ENCODE results near the gene PHACTR3. TPM values are rescaled to one million over a fixed set of nuclear protein-coding genes. Genes with fewer than 3 reads are reported as not detected.
A peak's percentile ranks its signal among the peaks of the same experiment; 100 is the strongest.

PHACTR3 gene
- total RNA-seq, 1 experiment from 2014 or later, result not detected

DNA sequence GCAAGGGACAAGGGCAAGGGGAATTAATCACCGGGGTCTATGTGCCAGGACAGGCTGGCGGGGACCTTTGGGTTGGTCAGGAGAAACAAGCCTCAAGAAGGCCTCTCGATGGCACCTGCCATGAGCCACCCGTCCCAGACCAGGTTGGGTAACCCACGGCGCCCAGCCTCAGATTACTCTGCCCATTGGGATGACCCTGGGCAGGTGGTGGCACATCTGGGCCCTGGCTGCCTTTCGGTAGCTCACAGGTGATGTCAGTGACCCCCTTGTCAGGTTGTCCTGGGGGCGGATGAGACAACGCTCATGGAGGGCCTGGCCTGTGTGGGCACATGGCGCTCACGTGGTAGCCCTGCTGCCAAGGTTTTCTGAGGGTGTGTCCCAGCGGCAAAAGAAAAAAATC lies 176.9 kb downstream of the PHACTR3 start:
- no peak overlapping the region for H3K4me2 ChIP-seq (ENCODE audit: low read depth, low read length, poor library complexity, severe bottlenecking)
- H3K27me3 ChIP-seq (ENCODE audit: low read length), result no peaks in the 10 kb centered on the region
- H3K9me2 ChIP-seq (replicated peaks; ENCODE audit: insufficient read depth, low read length), result no peaks in the 10 kb centered on the region
- no peak overlapping the region for H3K27ac ChIP-seq (ENCODE audit: low read length)
- H2AFZ ChIP-seq (ENCODE audit: low read length), result no peak overlapping the region
- no peak overlapping the region for H3K4me3 ChIP-seq (ENCODE audit: low read length)
- no peak for DNase-seq
- no peak overlapping the region for H3K9ac ChIP-seq (ENCODE audit: low read length)
- H3K79me2 ChIP-seq (ENCODE audit: low read length), result no peaks in the 10 kb centered on the region
- 0 out of 2 replicates have a peak, but pooled peaks cover 3% of the 10 kb centered on the region for H4K20me1 ChIP-seq (ENCODE audit: insufficient read depth, low read depth, low read length)
- no peaks in the 10 kb centered on the region for H3K4me1 ChIP-seq (ENCODE audit: low read length)
- H3K9me3 ChIP-seq (ENCODE audit: low read length), result no peaks in the 10 kb centered on the region
- H3K36me3 ChIP-seq (ENCODE audit: insufficient read depth, low read length), result no peaks in the 10 kb centered on the region

DNA sequence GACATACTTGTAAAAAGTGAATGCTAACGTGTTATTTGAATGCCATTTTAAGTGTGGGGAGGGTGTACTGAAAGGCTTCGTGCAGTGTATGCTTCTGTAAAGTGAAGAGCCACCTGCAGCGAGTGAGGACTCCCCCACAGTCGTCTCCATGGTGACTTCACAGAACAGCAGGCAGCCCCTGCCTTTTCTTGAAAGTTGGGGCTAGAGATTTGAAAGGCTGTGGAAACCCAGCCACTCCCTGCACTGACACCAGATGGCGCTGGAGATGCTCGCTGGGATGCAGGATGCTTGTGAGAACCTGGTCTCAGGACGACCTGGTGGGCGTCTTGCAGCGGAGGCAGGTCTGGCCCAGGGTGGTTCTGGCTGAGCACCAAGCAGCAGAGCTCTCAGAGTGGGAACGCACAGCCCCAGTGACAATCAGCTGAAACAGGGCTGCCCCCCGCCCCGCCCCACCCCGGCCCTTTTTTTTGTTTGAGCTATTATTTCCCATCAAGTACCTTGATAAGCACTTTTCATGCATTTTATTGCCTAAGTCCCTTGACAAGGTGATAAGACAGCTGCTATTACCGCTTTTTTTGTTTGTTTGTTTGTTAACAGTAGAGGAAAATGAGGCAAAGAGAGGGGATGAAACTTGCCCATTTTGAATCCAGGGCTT lies 178.8 kb downstream of the PHACTR3 start:
- H3K36me3 ChIP-seq (ENCODE audit: insufficient read depth, low read length), result no peaks in the 10 kb centered on the region
- H3K9me3 ChIP-seq (ENCODE audit: low read length), result no peaks in the 10 kb centered on the region
- 0 out of 2 replicates have a peak, but pooled peaks cover 3% of the 10 kb centered on the region for H4K20me1 ChIP-seq (ENCODE audit: insufficient read depth, low read depth, low read length)
- no peaks in the 10 kb centered on the region for H3K27me3 ChIP-seq (ENCODE audit: low read length)
- DNase-seq, result peak; percentile 84
- no peak overlapping the region for H2AFZ ChIP-seq (ENCODE audit: low read length)
- no peak overlapping the region for H3K4me3 ChIP-seq (ENCODE audit: low read length)
- H3K4me1 ChIP-seq (ENCODE audit: low read length), result no peaks in the 10 kb centered on the region
- H3K9ac ChIP-seq (ENCODE audit: low read length), result no peak overlapping the region
- H3K27ac ChIP-seq (ENCODE audit: low read length), result no peak overlapping the region
- no peaks in the 10 kb centered on the region for H3K79me2 ChIP-seq (ENCODE audit: low read length)
- no peak overlapping the region for H3K4me2 ChIP-seq (ENCODE audit: low read depth, low read length, poor library complexity, severe bottlenecking)
- H3K9me2 ChIP-seq (replicated peaks; ENCODE audit: insufficient read depth, low read length), result no peaks in the 10 kb centered on the region

DNA sequence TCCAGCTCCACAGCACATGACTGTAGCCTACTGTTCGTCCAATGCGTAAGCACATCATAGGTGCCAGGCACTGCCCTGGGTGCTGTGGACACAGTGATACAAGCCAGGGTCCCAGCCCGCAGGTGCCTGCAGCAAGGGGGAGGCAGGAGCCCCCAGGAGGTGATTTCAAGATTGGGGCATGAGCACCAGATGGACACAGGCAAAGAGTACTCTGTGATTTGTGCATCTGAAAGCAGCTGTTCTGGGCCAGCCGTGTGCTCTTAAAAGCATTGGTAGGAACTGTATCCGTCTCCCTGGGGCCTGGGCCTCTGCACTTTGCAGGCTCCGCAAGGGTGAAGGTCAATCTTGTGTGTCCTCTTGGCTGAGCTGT lies 179.3 kb downstream of the PHACTR3 start:
- Histone ChIP-seq H3K9ac (ENCODE audit: low read length) (no peak overlapping the region), H3K4me1 (ENCODE audit: low read length) (no peaks in the 10 kb centered on the region), H3K9me2 (replicated peaks; ENCODE audit: insufficient read depth, low read length) (no peaks in the 10 kb centered on the region), H3K36me3 (ENCODE audit: insufficient read depth, low read length) (no peaks in the 10 kb centered on the region), H2AFZ (ENCODE audit: low read length) (no peak overlapping the region), H3K9me3 (ENCODE audit: low read length) (no peaks in the 10 kb centered on the region), H3K4me3 (ENCODE audit: low read length) (no peak overlapping the region), H3K79me2 (ENCODE audit: low read length) (no peaks in the 10 kb centered on the region), H4K20me1 (ENCODE audit: insufficient read depth, low read depth, low read length) (0 out of 2 replicates have a peak, but pooled peaks cover 3% of the 10 kb centered on the region), H3K4me2 (ENCODE audit: low read depth, low read length, poor library complexity, severe bottlenecking) (no peak overlapping the region), H3K27me3 (ENCODE audit: low read length) (no peaks in the 10 kb centered on the region), H3K27ac (ENCODE audit: low read length) (no peak overlapping the region)
- no peak for DNase-seq

GRCh38 chr20:59784365-59784764 lies 180.0 kb downstream of the PHACTR3 start:
- H3K79me2 ChIP-seq (ENCODE audit: low read length), result no peaks in the 10 kb centered on the region
- H3K4me2 ChIP-seq (ENCODE audit: low read depth, low read length, poor library complexity, severe bottlenecking), result no peak overlapping the region
- no peak overlapping the region for H2AFZ ChIP-seq (ENCODE audit: low read length)
- H4K20me1 ChIP-seq (ENCODE audit: insufficient read depth, low read depth, low read length), result 0 out of 2 replicates have a peak, but pooled peaks cover 3% of the 10 kb centered on the region
- no peaks in the 10 kb centered on the region for H3K4me1 ChIP-seq (ENCODE audit: low read length)
- H3K9me3 ChIP-seq (ENCODE audit: low read length), result no peaks in the 10 kb centered on the region
- no peaks in the 10 kb centered on the region for H3K9me2 ChIP-seq (replicated peaks; ENCODE audit: insufficient read depth, low read length)
- DNase-seq, result no peak
- no peaks in the 10 kb centered on the region for H3K27me3 ChIP-seq (ENCODE audit: low read length)
- H3K36me3 ChIP-seq (ENCODE audit: insufficient read depth, low read length), result no peaks in the 10 kb centered on the region
- no peak overlapping the region for H3K27ac ChIP-seq (ENCODE audit: low read length)
- H3K9ac ChIP-seq (ENCODE audit: low read length), result no peak overlapping the region
- H3K4me3 ChIP-seq (ENCODE audit: low read length), result no peak overlapping the region

- H3K4me2 ChIP-seq (ENCODE audit: low read depth, low read length, poor library complexity, severe bottlenecking), result no peak overlapping the region
- no peaks in the 10 kb centered on the region for H3K36me3 ChIP-seq (ENCODE audit: insufficient read depth, low read length)
- no peaks in the 10 kb centered on the region for H3K27me3 ChIP-seq (ENCODE audit: low read length)
- no peaks in the 10 kb centered on the region for H3K79me2 ChIP-seq (ENCODE audit: low read length)
- DNase-seq, result no peak
- H4K20me1 ChIP-seq (ENCODE audit: insufficient read depth, low read depth, low read length), result 0 out of 2 replicates have a peak, but pooled peaks cover 3% of the 10 kb centered on the region
- no peak overlapping the region for H3K9ac ChIP-seq (ENCODE audit: low read length)
- H3K9me2 ChIP-seq (replicated peaks; ENCODE audit: insufficient read depth, low read length), result no peaks in the 10 kb centered on the region
- no peak overlapping the region for H3K4me3 ChIP-seq (ENCODE audit: low read length)
- no peak overlapping the region for H2AFZ ChIP-seq (ENCODE audit: low read length)
- H3K9me3 ChIP-seq (ENCODE audit: low read length), result no peaks in the 10 kb centered on the region
- H3K4me1 ChIP-seq (ENCODE audit: low read length), result no peaks in the 10 kb centered on the region
- H3K27ac ChIP-seq (ENCODE audit: low read length), result no peak overlapping the region
These were observed 180.7 kb downstream of the PHACTR3 start for GRCh38 chr20:59784791-59785668.

- H3K27ac ChIP-seq (ENCODE audit: low read length), result no peak overlapping the region
- no peak for DNase-seq
These were observed 181.3 kb downstream of the PHACTR3 start for GRCh38 chr20:59785669-59785959.

DNA sequence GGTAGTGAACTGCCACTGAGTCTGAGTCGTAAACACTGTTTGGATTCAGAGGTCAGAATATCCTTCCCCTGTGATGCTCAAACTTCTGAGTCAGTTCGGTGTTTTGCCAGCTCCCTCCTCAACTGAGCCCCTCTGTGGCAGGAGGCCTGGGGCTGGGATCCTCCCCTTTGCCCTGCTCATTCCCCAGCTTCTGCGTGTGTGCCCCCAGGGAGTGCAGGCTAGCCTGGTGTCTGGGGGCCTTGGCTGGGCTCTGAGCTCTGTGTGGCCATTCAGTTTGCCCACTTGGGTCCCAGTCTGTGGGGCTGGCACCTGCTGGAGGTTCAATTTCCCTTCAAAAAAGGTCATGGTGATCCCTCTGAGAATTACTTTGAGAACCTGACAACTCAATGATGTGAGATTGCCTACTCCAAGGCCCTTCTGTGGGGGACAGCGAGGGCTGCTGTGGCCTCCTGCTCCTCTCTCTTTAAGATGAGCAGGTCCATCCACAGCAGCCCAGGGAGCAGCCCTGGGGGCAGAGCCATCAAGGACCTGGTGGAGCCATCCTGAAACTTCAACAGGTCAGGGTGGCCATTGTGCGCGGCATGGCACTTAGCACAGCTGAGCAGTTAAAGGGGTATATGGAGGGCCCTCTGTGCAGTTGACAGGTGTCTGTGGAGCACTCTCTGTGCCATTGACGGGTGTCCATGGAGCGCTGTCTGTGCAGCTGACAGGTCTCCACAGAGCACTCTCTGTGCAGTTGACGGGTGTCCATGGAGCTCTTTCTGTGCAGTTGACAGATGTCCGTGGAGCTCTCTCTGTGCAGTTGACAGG lies 181.9 kb downstream of the PHACTR3 start:
- no peaks in the 10 kb centered on the region for H3K9me2 ChIP-seq (replicated peaks; ENCODE audit: insufficient read depth, low read length)
- H3K9ac ChIP-seq (ENCODE audit: low read length), result no peak overlapping the region
- no peaks in the 10 kb centered on the region for H3K4me1 ChIP-seq (ENCODE audit: low read length)
- no peak overlapping the region for H2AFZ ChIP-seq (ENCODE audit: low read length)
- no peaks in the 10 kb centered on the region for H3K36me3 ChIP-seq (ENCODE audit: insufficient read depth, low read length)
- no peak overlapping the region for H3K4me2 ChIP-seq (ENCODE audit: low read depth, low read length, poor library complexity, severe bottlenecking)
- no peak for DNase-seq
- no peak overlapping the region for H3K4me3 ChIP-seq (ENCODE audit: low read length)
- H3K27me3 ChIP-seq (ENCODE audit: low read length), result no peaks in the 10 kb centered on the region
- 0 out of 2 replicates have a peak, but pooled peaks cover 3% of the 10 kb centered on the region for H4K20me1 ChIP-seq (ENCODE audit: insufficient read depth, low read depth, low read length)
- H3K27ac ChIP-seq (ENCODE audit: low read length), result no peak overlapping the region
- no peaks in the 10 kb centered on the region for H3K9me3 ChIP-seq (ENCODE audit: low read length)
- H3K79me2 ChIP-seq (ENCODE audit: low read length), result no peaks in the 10 kb centered on the region

More at GRCh38 chr20:59785669-59785959, 181.3 kb downstream of the PHACTR3 start:
- H3K36me3 ChIP-seq (ENCODE audit: insufficient read depth, low read length), result no peaks in the 10 kb centered on the region
- H4K20me1 ChIP-seq (ENCODE audit: insufficient read depth, low read depth, low read length), result 0 out of 2 replicates have a peak, but pooled peaks cover 3% of the 10 kb centered on the region
- H3K4me2 ChIP-seq (ENCODE audit: low read depth, low read length, poor library complexity, severe bottlenecking), result no peak overlapping the region
- no peaks in the 10 kb centered on the region for H3K79me2 ChIP-seq (ENCODE audit: low read length)
- no peaks in the 10 kb centered on the region for H3K9me3 ChIP-seq (ENCODE audit: low read length)
- H2AFZ ChIP-seq (ENCODE audit: low read length), result no peak overlapping the region
- H3K4me1 ChIP-seq (ENCODE audit: low read length), result no peaks in the 10 kb centered on the region
- H3K9me2 ChIP-seq (replicated peaks; ENCODE audit: insufficient read depth, low read length), result no peaks in the 10 kb centered on the region
- no peak overlapping the region for H3K9ac ChIP-seq (ENCODE audit: low read length)
- H3K27me3 ChIP-seq (ENCODE audit: low read length), result no peaks in the 10 kb centered on the region
- no peak overlapping the region for H3K4me3 ChIP-seq (ENCODE audit: low read length)
